Activated effector memory CD4-positive, alpha-beta T cell treated with anti-CD3 and anti-CD28 coated beads, Interleukin-2, amount 50 U/mL, for 16 hours (primary cell): Measurements from ENCODE around the gene FUT9.

Experiments used
- DNase-seq: peaks from one replicate; pipeline ENCODE4 v3.0.0-alpha.2; 2020

The FUT9 gene

GRCh38 chr6:96015518-96016333, at the start of gene FUT9:
Gene FUT9, plus strand, starts transcription at chr6:96015974. Its CDS starts 187,182 bp downstream, at chr6:96203156.
- peak; percentile 47 for DNase-seq

DNA sequence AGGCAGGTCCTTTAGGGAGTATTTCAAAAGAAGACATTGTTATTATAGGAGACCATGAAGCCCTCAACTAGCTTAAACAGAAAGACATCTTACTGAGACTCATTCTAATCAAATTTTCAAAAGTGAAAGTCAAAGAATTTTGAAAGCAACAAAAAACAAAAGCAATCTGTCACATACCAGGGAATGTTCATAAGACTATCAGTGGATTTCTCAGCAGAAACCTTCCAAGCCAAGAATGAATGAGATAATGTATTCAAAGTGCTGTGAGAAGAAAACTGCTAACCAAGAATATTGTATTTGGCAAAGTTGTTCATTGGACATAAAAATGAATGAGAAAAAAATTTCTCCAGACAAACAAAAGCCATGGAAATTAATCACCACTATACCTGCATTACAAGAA, 48.2 kb upstream of the FUT9 start:
- DNase-seq = no peak

DNA sequence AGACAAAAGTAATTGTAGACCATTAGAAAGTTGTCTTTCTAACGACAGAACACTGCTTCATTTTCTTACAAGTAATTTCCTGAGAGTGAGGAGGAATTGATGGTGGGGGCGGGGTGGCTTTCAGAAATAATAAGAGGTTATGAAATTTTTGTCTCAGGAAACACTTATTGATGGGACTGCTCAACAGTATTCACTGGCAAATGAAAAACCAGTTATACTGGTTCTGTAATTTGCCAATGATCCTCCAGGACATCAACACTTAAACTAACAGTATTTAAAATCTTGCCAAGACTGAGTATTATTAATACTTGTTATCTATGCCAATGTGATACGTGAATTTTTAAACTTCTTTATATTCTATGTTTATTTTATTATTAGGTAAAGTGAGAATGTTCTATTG, 41.8 kb upstream of the FUT9 start:
- no peak for DNase-seq

- no peak for DNase-seq
These were observed 37.5 kb upstream of the FUT9 start for GRCh38 chr6:95978230-95978629.

GRCh38 chr6:95991906-95992305, 23.9 kb upstream of the FUT9 start:
- DNase-seq = peak; percentile 47

GRCh38 chr6:95994151-95994550, 21.6 kb upstream of the FUT9 start:
- DNase-seq = no peak

- no peak for DNase-seq
These were observed 17.6 kb upstream of the FUT9 start for GRCh38 chr6:95998133-95998532.

DNA sequence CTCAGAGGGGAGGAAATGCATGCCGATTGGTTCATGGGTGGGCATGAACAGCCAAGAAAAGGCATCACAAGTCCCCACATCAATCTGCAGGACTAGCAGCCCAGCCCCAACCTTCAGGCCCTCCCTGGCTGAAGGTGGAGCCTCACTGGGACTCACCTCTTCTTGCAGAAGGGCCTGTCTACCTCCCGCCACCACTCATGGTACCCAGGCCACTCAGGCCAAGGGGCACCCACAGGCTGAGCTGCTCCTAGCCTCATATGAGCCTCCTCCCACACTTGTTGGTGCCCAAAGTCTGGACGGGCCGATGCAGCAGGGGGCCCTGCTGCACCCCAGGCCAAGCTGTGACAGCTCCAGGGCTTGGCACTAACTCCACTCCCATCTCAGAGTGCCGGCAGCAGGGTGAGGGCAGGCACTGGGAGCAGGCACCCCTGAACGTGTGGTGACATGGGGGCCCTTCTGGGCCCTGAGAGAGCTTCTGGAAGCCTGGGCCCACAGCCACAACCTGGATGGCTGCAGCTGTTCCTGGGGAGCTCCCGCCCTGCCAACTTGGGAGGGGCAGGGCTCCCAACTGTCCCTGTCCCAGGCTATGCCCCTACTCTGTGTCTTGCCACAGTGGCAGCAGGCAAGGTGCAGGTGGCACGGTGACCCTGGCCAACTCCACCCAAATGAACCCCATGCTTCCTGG, 13.7 kb upstream of the FUT9 start:
- peak; percentile 44 for DNase-seq

- peak; percentile 61 for DNase-seq
These were observed 13.2 kb upstream of the FUT9 start for GRCh38 chr6:96002576-96002910.

DNA sequence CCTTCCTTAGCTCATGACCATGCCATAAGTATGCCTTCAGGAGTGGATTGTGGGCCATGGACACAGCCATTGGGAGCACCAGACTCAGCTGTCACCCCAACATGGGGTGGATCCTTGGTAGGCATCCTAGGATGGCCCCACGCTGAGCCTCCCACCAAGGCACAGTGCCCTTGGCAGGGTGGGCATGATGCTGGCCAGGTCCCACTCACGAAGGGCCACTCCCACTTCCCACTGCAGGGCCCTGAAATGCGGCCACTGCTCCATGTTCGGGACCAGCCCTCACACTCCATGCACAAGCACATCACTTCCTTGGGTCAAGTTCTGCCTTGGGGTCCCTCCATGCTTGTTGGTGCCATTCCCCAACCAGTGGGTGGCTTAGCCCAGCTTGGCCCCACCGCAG, 12.9 kb upstream of the FUT9 start:
- peak; percentile 34 for DNase-seq

DNA sequence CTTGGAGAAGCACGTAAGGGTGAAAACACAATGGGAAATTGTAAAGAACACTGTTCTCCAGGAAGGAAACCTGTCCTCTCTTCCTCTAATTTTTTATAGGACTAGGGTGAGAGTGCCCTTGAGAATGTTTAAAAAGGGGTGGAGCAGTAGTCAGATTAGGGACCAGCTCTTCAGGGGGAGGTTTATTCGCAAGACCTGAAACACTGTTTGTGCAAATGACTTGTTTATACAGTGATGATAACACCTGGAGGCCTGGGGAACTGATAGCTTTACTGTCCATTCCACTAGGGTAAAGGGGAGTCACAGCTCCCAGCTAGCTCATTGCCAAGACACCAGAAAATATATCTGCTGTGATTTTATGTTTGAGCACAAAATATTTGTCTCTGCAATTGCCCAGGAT, 8.1 kb upstream of the FUT9 start:
- no peak for DNase-seq

DNA sequence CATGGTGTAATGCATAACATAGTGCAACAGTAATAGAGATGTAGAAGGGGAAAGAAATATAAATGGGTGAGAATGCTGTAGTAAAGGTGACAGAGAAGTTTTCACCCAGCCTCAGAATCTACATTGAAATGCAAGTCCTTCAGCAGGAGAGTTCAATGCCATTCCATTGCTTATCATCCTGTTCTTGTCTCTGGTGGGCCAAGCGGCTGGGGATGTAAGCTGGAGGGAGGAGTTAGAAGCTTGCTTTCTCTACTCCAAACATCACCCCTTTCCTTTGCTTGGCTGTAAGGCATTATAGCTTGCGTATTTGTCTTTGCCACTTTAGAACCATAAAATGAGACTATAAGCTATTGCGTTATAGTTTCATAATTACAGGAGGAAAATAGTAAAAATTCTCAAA, 2.2 kb upstream of the FUT9 start:
- no peak for DNase-seq

- peak; percentile 45 for DNase-seq
These were observed 792 bp upstream of the FUT9 start for GRCh38 chr6:96014846-96015517.

DNA sequence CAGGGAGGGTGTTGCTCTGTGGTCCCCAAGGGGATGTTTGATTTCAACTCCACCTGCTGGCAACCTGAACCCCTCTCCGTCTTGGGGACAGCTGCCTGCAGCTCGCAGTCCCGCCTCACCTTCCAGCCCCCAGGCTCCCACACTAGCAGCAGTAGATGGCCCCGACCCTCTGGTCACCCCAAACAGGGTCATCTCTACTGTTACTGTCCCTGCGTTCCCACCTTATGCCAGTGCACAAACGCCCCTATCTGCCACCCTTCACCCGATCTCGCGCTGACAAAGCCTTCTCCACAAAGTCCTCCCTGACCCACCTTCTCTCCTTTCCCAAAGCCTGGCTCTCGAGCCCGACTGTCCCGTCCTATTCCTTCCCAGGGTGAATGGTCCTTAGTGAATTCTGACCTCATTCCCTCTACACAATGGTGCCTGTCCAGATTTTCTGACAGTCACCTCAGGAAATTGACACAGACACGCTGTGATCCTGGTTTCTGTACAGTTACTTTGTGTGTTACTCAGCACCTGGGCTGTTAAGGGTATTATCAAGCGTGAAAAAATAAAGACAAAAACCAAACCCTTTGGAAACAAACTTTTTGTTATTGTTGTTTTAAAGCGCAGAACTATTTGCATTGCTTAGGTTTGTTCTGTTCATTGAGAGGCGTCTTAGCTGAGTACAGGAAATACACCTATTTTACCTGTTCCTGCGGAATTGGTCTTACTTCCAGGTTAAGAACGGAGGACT, 728 bp downstream of the FUT9 start:
- DNase-seq = no peak

DNA sequence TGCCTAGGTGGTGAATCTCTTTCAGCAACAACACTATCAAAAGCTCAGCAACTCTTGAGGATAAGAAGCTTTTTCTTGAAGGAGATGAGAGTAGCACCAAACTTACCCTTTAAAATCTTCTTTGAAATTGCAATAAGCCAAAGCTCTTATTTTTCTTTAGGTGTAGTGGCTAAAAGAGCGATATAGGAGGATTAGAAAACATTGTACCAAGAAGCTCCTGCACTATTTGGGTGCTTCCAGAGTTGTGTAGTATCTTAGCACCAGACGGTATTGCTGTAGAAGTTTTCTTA, 1.2 kb downstream of the FUT9 start:
- no peak for DNase-seq

DNA sequence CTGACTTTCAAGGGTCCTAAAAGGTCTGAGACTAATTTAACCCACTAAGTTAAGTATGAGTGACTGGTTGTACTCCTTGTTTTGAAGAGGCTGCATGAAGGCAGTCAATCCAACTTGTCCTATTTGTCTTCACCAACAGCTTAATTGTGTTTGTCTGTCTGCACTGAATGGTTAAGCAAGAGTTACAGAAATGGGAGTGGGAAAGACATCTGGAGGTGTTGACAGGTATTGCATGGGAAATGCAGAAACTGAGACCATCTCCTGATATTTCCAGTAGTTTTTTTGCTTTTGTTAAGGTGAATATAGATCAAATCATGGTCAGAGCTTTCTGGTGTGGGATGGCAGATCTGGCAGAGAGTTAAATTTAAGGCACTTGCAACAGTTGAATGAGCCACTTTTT, 6.5 kb downstream of the FUT9 start:
- no peak for DNase-seq

DNA sequence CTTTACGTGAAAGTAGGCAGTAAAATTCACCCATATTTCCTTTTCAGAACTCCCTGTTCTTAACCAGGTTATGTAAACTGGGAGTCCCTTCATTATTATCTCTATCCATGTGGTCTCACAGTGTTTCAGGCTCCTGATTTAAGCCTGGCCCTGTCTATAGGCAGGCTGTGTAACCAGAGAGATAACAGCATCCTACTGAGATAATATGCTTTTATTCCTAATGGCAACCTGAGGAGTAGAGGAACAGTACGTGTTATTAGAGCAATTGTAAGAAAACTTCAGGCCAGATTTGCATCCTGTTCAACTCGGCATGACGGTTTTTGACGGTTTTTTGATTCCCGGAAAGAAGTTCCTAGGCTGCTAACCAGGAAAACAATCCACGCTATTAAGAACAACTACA, 16.9 kb downstream of the FUT9 start:
- no peak for DNase-seq

DNA sequence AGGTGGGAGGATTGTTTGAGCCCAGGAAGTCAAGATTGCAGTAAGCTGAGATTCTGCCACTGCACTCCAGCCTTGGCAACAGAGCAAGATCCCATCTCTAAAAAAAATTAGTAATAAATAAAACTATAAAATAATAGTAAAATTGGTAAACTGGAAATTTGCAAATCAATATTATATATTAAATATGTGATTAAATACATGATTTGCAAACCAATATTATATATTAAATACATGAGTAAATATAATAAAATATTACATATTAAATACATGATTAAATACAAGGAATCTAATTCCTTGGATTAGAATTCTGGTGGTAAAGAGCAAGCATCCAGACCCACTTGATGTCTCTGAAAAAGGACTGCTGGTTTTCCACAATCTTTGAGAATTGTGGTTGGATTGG, 35.8 kb downstream of the FUT9 start:
- no peak for DNase-seq

- no peak for DNase-seq
These were observed 42.3 kb downstream of the FUT9 start for GRCh38 chr6:96058082-96058481.

- no peak for DNase-seq
These were observed 43.8 kb downstream of the FUT9 start for GRCh38 chr6:96059586-96059985.

DNA sequence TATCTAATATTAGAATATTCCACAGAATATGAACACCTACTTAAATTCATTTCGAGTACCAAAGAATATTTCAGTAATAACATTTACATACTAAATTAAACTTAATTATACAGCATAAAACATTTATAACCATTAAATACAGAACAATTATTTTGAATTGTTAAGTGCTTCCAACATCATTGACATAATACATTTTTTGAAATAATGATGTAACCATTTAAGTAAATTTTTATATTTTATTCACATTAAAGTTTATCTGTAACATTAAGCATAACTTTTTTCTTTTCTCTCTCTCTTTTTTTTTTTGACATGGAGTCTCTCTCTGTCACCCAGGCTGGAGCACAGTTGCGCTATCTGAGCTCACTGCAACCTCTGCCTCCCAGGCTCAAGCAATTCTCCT, 44.5 kb downstream of the FUT9 start:
- DNase-seq = no peak

DNA sequence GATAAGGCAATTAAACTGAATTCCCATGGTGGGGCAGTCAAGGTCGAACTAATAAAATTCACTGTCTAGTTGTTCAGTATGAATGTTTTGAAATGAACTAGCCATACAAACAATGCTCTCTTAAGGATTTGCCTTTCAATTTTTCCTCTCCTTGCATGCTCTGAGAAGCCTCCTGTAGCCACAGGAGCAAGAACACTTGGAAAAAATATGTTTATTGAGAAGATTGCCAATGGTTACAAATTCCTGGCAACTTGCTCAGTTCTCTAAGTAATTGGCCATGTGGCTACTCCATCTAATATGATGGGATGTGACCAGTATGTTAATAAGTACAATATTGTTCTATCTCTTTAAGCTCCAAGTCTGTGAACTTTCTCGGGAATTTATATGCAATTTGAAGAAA, 49.4 kb downstream of the FUT9 start:
- DNase-seq = no peak

GRCh38 chr6:96066376-96066775, 50.6 kb downstream of the FUT9 start:
- DNase-seq = no peak

DNA sequence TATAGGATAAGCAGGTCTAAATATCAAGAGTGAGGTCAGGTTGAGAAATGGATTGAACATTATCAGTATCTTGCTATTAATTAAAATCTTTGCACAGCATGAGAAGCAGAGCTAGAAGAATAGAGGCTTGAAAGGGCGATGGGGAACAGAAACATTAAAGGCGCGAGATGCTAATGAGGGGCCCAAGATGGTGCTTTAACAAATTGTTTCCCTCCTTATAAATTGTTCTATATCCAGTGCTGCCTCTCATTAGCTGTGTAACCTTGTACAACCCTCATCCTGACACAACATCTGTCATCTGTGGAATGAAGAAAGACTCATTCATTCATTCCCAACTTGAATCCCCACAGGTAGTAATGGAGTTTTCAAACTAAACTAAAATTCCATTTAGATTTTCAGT, 57.8 kb downstream of the FUT9 start:
- no peak for DNase-seq
